ENCODE measurements around the gene XPO1.
"Not testable (repeated sequence)": the region's sequence is repeated elsewhere in the genome, so short reads cannot be mapped to it uniquely, and the experiment has no call there.

XPO1 gene

GRCh38 chr2:61451178-61451577 lies 87.0 kb downstream of the XPO1 start:
- H3K4me1 ChIP-seq (ENCODE audit: control insufficient read depth, insufficient read depth, low read length, poor library complexity, severe bottlenecking): no peaks in the 10 kb centered on the region
- no peak overlapping the region for H3K27ac ChIP-seq (ENCODE audit: low read depth, low read length, severe bottlenecking)
- peaks cover 2% of the 10 kb centered on the region for H3K9me3 ChIP-seq (ENCODE audit: control insufficient read depth, low read length)
- peaks cover 24% of the 10 kb centered on the region for H3K36me3 ChIP-seq (ENCODE audit: control insufficient read depth, insufficient read depth, low read length)
- H3K4me3 ChIP-seq (ENCODE audit: extremely low read depth, insufficient read depth, low read length, poor library complexity, severe bottlenecking): no peak overlapping the region
- WGBS, 2 experiments (ENCODE audit: insufficient coverage in 2 of 2): 96 to 98% methylated on average over 8 of the region's 9 CpGs

- H3K36me3 ChIP-seq (ENCODE audit: control insufficient read depth, insufficient read depth, low read length): peaks cover 20% of the 10 kb centered on the region
- no peak overlapping the region for H3K4me3 ChIP-seq (ENCODE audit: extremely low read depth, insufficient read depth, low read length, poor library complexity, severe bottlenecking)
These were observed 88.0 kb downstream of the XPO1 start for GRCh38 chr2:61450144-61450543.

GRCh38 chr2:61448229-61448628 lies 89.9 kb downstream of the XPO1 start:
- no peak overlapping the region for H3K27ac ChIP-seq (ENCODE audit: low read depth, low read length, severe bottlenecking)
- no peaks in the 10 kb centered on the region for H3K4me1 ChIP-seq (ENCODE audit: control insufficient read depth, insufficient read depth, low read length, poor library complexity, severe bottlenecking)
- 100% methylated on average over 1 to 2 of the region's 2 CpGs for WGBS, 2 experiments (ENCODE audit: insufficient coverage in 2 of 2)
- no peak overlapping the region for H3K4me3 ChIP-seq (ENCODE audit: extremely low read depth, insufficient read depth, low read length, poor library complexity, severe bottlenecking)
- H3K9me3 ChIP-seq (ENCODE audit: control insufficient read depth, low read length): peaks cover 2% of the 10 kb centered on the region
- peaks cover 20% of the 10 kb centered on the region for H3K36me3 ChIP-seq (ENCODE audit: control insufficient read depth, insufficient read depth, low read length)

More at GRCh38 chr2:61450144-61450543, 88.0 kb downstream of the XPO1 start:
- 90 to 93% methylated on average over 2 to 3 of the region's 4 CpGs for WGBS, 2 experiments (ENCODE audit: insufficient coverage in 2 of 2)
- Histone ChIP-seq H3K27ac (ENCODE audit: low read depth, low read length, severe bottlenecking) (no peak overlapping the region), H3K9me3 (ENCODE audit: control insufficient read depth, low read length) (peaks cover 2% of the 10 kb centered on the region), H3K4me1 (ENCODE audit: control insufficient read depth, insufficient read depth, low read length, poor library complexity, severe bottlenecking) (no peaks in the 10 kb centered on the region)

GRCh38 chr2:61446971-61447370 lies 91.2 kb downstream of the XPO1 start:
- H3K9me3 ChIP-seq (ENCODE audit: control insufficient read depth, low read length); H3K27ac ChIP-seq (ENCODE audit: low read depth, low read length, severe bottlenecking); H3K4me1 ChIP-seq (ENCODE audit: control insufficient read depth, insufficient read depth, low read length, poor library complexity, severe bottlenecking); H3K4me3 ChIP-seq (ENCODE audit: extremely low read depth, insufficient read depth, low read length, poor library complexity, severe bottlenecking): not testable (repeated sequence)
- peaks cover 12% of the 10 kb centered on the region for H3K36me3 ChIP-seq (ENCODE audit: control insufficient read depth, insufficient read depth, low read length)
- WGBS, 2 experiments (ENCODE audit: insufficient coverage in 2 of 2): 91 to 98% methylated on average over 6 of the region's 7 CpGs

- Histone ChIP-seq H3K36me3 (ENCODE audit: control insufficient read depth, insufficient read depth, low read length) (peaks cover 9% of the 10 kb centered on the region), H3K4me3 (ENCODE audit: extremely low read depth, insufficient read depth, low read length, poor library complexity, severe bottlenecking) (no peak overlapping the region), H3K4me1 (ENCODE audit: control insufficient read depth, insufficient read depth, low read length, poor library complexity, severe bottlenecking) (no peaks in the 10 kb centered on the region), H3K9me3 (ENCODE audit: control insufficient read depth, low read length) (no peaks in the 10 kb centered on the region), H3K27ac (ENCODE audit: low read depth, low read length, severe bottlenecking) (no peak overlapping the region)
- WGBS, 2 experiments (ENCODE audit: insufficient coverage in 2 of 2): 97 to 100% methylated on average over 3 to 5 of the region's 7 CpGs
These were observed 94.7 kb downstream of the XPO1 start for GRCh38 chr2:61443342-61444041.

GRCh38 chr2:61439241-61440002 lies 98.7 kb downstream of the XPO1 start:
- H3K36me3 ChIP-seq (ENCODE audit: control insufficient read depth, insufficient read depth, low read length): peaks cover 4% of the 10 kb centered on the region
- H3K27ac ChIP-seq (ENCODE audit: low read depth, low read length, severe bottlenecking): no peak overlapping the region
- no peaks in the 10 kb centered on the region for H3K9me3 ChIP-seq (ENCODE audit: control insufficient read depth, low read length)
- H3K4me1 ChIP-seq (ENCODE audit: control insufficient read depth, insufficient read depth, low read length, poor library complexity, severe bottlenecking): no peaks in the 10 kb centered on the region
- 90 to 95% methylated on average over 6 to 7 of the region's 7 CpGs for WGBS, 2 experiments (ENCODE audit: insufficient coverage in 2 of 2)
- no peak overlapping the region for H3K4me3 ChIP-seq (ENCODE audit: extremely low read depth, insufficient read depth, low read length, poor library complexity, severe bottlenecking)

- Histone ChIP-seq H3K36me3 (ENCODE audit: control insufficient read depth, insufficient read depth, low read length) (peaks cover 4% of the 10 kb centered on the region), H3K27ac (ENCODE audit: low read depth, low read length, severe bottlenecking) (no peak overlapping the region), H3K9me3 (ENCODE audit: control insufficient read depth, low read length) (no peaks in the 10 kb centered on the region), H3K4me1 (ENCODE audit: control insufficient read depth, insufficient read depth, low read length, poor library complexity, severe bottlenecking) (no peaks in the 10 kb centered on the region), H3K4me3 (ENCODE audit: extremely low read depth, insufficient read depth, low read length, poor library complexity, severe bottlenecking) (no peak overlapping the region)
These were observed 99.5 kb downstream of the XPO1 start for GRCh38 chr2:61438670-61439069.

- 85 to 100% methylated on average over 1 to 3 of the region's 4 CpGs for WGBS, 2 experiments (ENCODE audit: insufficient coverage in 2 of 2)
- Histone ChIP-seq H3K4me1 (ENCODE audit: control insufficient read depth, insufficient read depth, low read length, poor library complexity, severe bottlenecking) (no peaks in the 10 kb centered on the region), H3K27ac (ENCODE audit: low read depth, low read length, severe bottlenecking) (no peak overlapping the region), H3K36me3 (ENCODE audit: control insufficient read depth, insufficient read depth, low read length) (peaks cover 8% of the 10 kb centered on the region), H3K4me3 (ENCODE audit: extremely low read depth, insufficient read depth, low read length, poor library complexity, severe bottlenecking) (no peak overlapping the region), H3K9me3 (ENCODE audit: control insufficient read depth, low read length) (no peaks in the 10 kb centered on the region)
These were observed 101.0 kb downstream of the XPO1 start for GRCh38 chr2:61437170-61437569.

- Histone ChIP-seq H3K27ac (ENCODE audit: low read depth, low read length, severe bottlenecking) (no peak overlapping the region), H3K36me3 (ENCODE audit: control insufficient read depth, insufficient read depth, low read length) (peaks cover 9% of the 10 kb centered on the region), H3K4me3 (ENCODE audit: extremely low read depth, insufficient read depth, low read length, poor library complexity, severe bottlenecking) (no peak overlapping the region), H3K9me3 (ENCODE audit: control insufficient read depth, low read length) (no peaks in the 10 kb centered on the region), H3K4me1 (ENCODE audit: control insufficient read depth, insufficient read depth, low read length, poor library complexity, severe bottlenecking) (no peaks in the 10 kb centered on the region)
- 100% methylated on average over 1 of the region's 2 CpGs; no CpG with 5 or more reads in 1 of the 2 experiments for WGBS, 2 experiments (ENCODE audit: insufficient coverage in 2 of 2)
These were observed 102.1 kb downstream of the XPO1 start for GRCh38 chr2:61436092-61436491.

- H3K4me1 ChIP-seq (ENCODE audit: control insufficient read depth, insufficient read depth, low read length, poor library complexity, severe bottlenecking): no peaks in the 10 kb centered on the region
- no CpG with 5 or more reads among the region's 1 CpG for WGBS, 2 experiments (ENCODE audit: insufficient coverage in 2 of 2)
- H3K36me3 ChIP-seq (ENCODE audit: control insufficient read depth, insufficient read depth, low read length): peaks cover 9% of the 10 kb centered on the region
- no peaks in the 10 kb centered on the region for H3K9me3 ChIP-seq (ENCODE audit: control insufficient read depth, low read length)
- H3K27ac ChIP-seq (ENCODE audit: low read depth, low read length, severe bottlenecking): no peak overlapping the region
- no peak overlapping the region for H3K4me3 ChIP-seq (ENCODE audit: extremely low read depth, insufficient read depth, low read length, poor library complexity, severe bottlenecking)
These were observed 102.9 kb downstream of the XPO1 start for GRCh38 chr2:61435291-61435690.

- Histone ChIP-seq H3K9me3 (ENCODE audit: control insufficient read depth, low read length) (no peaks in the 10 kb centered on the region), H3K4me1 (ENCODE audit: control insufficient read depth, insufficient read depth, low read length, poor library complexity, severe bottlenecking) (no peaks in the 10 kb centered on the region), H3K4me3 (ENCODE audit: extremely low read depth, insufficient read depth, low read length, poor library complexity, severe bottlenecking) (no peak overlapping the region), H3K36me3 (ENCODE audit: control insufficient read depth, insufficient read depth, low read length) (peaks cover 6% of the 10 kb centered on the region), H3K27ac (ENCODE audit: low read depth, low read length, severe bottlenecking) (no peak overlapping the region)
These were observed 103.8 kb downstream of the XPO1 start for GRCh38 chr2:61434314-61434713.

Data from mesodermal cell (in vitro differentiated cells).